Chondrocyte (in vitro differentiated cells): ENCODE results near the gene KRT38. TPM values are rescaled to one million over a fixed set of nuclear protein-coding genes. Genes with fewer than 3 reads are reported as not detected.
"Not testable (repeated sequence)": the region's sequence is repeated elsewhere in the genome, so short reads cannot be mapped to it uniquely, and the experiment has no call there.

Experiments used
- DNase-seq: peaks from one replicate; pipeline ENCODE4 v3.0.0; 2021; ENCODE audit warnings: mixed read lengths, low spot score
- H3K27ac Mint-ChIP-seq: one replicate; pipeline ENCODE4 v1.8.0; 2021; ENCODE audit warnings: mild to moderate bottlenecking, moderate library complexity, mixed read lengths; ENCODE audit not compliant: unreplicated experiment
- H3K27me3 Mint-ChIP-seq: 2 replicates; pipeline ENCODE4 v1.8.0; 2021; ENCODE audit warnings: low read depth, mixed read lengths
- H3K36me3 Mint-ChIP-seq: 2 replicates; pipeline ENCODE4 v1.8.0; 2021; ENCODE audit warnings: low read depth, mixed read lengths
- H3K4me1 Mint-ChIP-seq: 2 replicates; pipeline ENCODE4 v1.8.0; 2021; ENCODE audit warnings: low read depth, mild to moderate bottlenecking, mixed read lengths
- H3K4me3 Mint-ChIP-seq: one replicate; pipeline ENCODE4 v1.8.0; 2021; ENCODE audit warnings: mild to moderate bottlenecking, moderate library complexity, mixed read lengths; ENCODE audit not compliant: unreplicated experiment
- H3K9me3 Mint-ChIP-seq: 2 replicates; pipeline ENCODE4 v1.8.0; 2021; ENCODE audit warnings: low read depth, mixed read lengths
- total RNA-seq: library from RNA; stranded (reverse); gene quantifications from 3 replicates; pipeline ENCODE4 v1.2.1, GENCODE V29; 2021
- TF ChIP-seq, protein P1 (sequence below): fragments of 200-600 bp; sonication (generic); IDR thresholded peaks from 2 replicates; pipeline ENCODE4 v1.5.0; 2021; ENCODE audit warnings: antibody characterized with exemption, mild to moderate bottlenecking, moderate library complexity

Gene KRT38
- total RNA-seq, 1 donor from 2014 or later, result not detected

- Mint-ChIP-seq H3K4me3 (no peak within 1 kb of the TSS), H3K27ac (no peak within 1 kb of the TSS), H3K4me1 (no peaks in the 10 kb centered on the region), H3K36me3 (peaks cover 1% of the 10 kb centered on the region), H3K9me3 (no peaks in the 10 kb centered on the region), H3K27me3 (peaks cover 4% of the 10 kb centered on the region)
- DNase-seq, result no peak
- TF ChIP-seq, protein P1, sequence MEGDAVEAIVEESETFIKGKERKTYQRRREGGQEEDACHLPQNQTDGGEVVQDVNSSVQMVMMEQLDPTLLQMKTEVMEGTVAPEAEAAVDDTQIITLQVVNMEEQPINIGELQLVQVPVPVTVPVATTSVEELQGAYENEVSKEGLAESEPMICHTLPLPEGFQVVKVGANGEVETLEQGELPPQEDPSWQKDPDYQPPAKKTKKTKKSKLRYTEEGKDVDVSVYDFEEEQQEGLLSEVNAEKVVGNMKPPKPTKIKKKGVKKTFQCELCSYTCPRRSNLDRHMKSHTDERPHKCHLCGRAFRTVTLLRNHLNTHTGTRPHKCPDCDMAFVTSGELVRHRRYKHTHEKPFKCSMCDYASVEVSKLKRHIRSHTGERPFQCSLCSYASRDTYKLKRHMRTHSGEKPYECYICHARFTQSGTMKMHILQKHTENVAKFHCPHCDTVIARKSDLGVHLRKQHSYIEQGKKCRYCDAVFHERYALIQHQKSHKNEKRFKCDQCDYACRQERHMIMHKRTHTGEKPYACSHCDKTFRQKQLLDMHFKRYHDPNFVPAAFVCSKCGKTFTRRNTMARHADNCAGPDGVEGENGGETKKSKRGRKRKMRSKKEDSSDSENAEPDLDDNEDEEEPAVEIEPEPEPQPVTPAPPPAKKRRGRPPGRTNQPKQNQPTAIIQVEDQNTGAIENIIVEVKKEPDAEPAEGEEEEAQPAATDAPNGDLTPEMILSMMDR, result no peak
Observed at GRCh38 chr17:41396996-41397660, 43.7 kb downstream of the KRT38 start, which contains the start of gene KRT31. Gene KRT31, minus strand, starts transcription at chr17:41397608. Its CDS starts 69 bp downstream, at chr17:41397539.

- Mint-ChIP-seq H3K27ac (no peak overlapping the region), H3K36me3 (peaks cover 1% of the 10 kb centered on the region), H3K4me1 (no peaks in the 10 kb centered on the region), H3K9me3 (no peaks in the 10 kb centered on the region), H3K27me3 (peaks cover 4% of the 10 kb centered on the region), H3K4me3 (no peak overlapping the region)
- no peak for DNase-seq
- TF ChIP-seq, protein P1, result no peak
Observed at GRCh38 chr17:41396340-41396739, 44.4 kb downstream of the KRT38 start.

DNA sequence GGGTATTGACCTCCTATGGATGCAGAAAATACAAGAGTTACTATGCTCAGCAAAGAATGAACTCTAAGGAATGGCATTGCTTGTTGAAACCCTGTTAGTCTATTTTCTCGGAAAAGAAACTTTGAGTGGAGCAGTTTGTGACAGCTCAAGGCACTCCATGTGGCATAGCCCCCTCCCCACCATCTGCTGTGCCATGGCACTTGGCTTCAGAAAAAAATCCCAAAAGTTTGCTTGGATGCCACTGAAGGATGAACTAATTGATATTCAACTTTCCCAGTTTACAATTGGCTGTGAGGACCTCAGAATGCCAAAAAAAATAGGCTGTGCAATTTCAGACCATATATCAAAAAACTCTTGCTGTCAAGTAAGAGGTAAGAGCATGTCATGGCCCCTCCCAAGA, 45.2 kb downstream of the KRT38 start:
- Mint-ChIP-seq H3K4me1 (no peaks in the 10 kb centered on the region), H3K4me3 (no peak overlapping the region), H3K27ac (no peak overlapping the region), H3K36me3 (peaks cover 1% of the 10 kb centered on the region), H3K9me3 (no peaks in the 10 kb centered on the region), H3K27me3 (peaks cover 4% of the 10 kb centered on the region)
- DNase-seq, result no peak
- TF ChIP-seq, protein P1, result no peak

- H3K27me3 Mint-ChIP-seq, H3K4me1 Mint-ChIP-seq, DNase-seq, H3K27ac Mint-ChIP-seq, H3K36me3 Mint-ChIP-seq, H3K4me3 Mint-ChIP-seq, H3K9me3 Mint-ChIP-seq: not testable (repeated sequence)
Observed at GRCh38 chr17:41395044-41395443, 45.7 kb downstream of the KRT38 start.

DNA sequence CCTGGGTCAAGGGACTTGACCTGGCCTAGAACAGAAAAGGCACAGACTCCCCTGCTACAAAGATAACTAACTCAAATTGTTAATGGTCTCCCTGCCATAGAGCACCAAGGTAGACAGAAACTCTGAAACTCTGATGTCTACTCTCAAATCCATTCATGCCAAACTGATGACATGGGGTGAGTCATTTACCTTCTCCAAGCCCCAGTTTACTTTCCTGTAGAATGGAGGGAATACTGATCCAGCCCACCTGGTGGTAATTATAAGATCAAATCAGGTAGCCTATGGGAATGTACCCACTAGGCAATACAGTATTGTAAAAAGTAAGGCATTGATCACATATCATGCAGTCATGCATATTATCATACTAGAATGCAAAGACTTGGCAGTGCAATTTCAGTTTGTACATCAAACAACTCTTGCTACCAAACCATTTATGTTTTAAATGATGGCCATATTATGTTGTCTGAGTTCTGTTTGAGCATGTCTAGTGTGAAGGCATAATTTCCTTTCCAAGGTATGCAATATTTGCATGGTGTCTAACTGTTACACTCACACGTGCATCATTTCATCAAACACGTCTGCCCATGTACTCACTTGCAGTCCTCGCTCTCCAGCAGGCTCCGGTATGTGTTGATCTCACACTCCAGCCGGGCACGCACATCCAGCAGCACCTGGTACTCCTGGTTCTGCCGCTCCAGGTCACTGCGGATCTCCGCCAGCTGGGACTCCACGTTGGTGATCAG, 46.4 kb downstream of the KRT38 start:
- Mint-ChIP-seq H3K4me3 (no peak overlapping the region), H3K27ac (no peak overlapping the region), H3K4me1 (no peaks in the 10 kb centered on the region), H3K36me3 (no peaks in the 10 kb centered on the region), H3K9me3 (no peaks in the 10 kb centered on the region), H3K27me3 (peaks cover 2% of the 10 kb centered on the region)
- DNase-seq, result no peak
- TF ChIP-seq, protein P1, result no peak
